ENCODE results near the gene SYS1.

Gene SYS1

DNA sequence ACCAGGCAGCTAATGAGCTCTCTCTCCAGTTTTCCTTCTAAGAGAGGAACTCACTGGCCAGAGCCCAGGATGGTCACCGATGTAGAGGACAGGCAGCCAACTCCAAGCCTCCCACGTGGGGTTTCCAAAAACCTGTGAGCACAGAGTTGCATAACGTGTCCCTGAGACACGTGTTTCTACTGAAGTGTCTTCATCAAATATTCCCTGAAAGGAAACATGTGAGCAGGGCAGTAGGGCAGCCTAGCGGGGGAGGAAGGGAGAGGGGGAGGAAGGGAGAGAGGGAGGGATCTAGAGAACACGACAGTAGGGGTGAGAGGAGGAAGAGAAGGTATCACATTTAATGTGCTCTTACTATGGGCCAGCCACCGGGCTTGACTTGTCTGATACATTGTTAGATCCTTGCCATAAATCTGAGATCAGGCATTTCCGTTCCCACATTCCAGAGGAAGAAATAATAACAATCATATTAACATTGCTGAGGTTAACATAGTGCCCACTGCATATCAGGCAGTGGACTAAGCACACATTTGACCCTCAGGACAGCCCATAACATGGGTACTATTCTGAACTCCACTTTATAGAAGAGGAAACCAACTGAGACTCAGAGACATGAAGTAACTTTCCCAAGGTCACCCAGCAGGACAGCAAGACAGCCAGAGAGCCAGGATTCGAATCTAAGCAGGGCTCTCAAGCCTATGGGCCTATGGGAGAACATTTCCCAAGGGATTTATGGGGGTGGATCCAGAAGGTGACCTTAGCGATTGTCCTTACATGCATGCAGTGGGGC, 4.5 kb upstream of the SYS1 start:
- peak; percentile 85 for DNase-seq

DNA sequence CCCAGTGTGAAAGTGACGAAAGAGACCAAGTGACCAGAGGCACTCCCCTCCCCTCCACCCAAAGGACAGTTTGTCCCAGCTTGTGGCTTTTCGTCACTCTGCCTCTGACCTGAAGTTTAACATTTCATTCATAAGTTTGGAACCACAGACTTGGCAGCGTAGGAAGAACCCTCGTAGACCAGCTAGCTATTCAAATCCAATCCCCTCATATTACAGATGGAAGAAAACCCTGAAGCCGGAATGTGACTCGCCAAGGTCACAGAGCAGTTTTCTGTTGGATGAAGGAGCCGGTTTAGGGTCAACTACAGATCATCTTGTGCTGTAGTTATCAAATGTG, 3.9 kb upstream of the SYS1 start:
- peak; percentile 55 for DNase-seq

DNA sequence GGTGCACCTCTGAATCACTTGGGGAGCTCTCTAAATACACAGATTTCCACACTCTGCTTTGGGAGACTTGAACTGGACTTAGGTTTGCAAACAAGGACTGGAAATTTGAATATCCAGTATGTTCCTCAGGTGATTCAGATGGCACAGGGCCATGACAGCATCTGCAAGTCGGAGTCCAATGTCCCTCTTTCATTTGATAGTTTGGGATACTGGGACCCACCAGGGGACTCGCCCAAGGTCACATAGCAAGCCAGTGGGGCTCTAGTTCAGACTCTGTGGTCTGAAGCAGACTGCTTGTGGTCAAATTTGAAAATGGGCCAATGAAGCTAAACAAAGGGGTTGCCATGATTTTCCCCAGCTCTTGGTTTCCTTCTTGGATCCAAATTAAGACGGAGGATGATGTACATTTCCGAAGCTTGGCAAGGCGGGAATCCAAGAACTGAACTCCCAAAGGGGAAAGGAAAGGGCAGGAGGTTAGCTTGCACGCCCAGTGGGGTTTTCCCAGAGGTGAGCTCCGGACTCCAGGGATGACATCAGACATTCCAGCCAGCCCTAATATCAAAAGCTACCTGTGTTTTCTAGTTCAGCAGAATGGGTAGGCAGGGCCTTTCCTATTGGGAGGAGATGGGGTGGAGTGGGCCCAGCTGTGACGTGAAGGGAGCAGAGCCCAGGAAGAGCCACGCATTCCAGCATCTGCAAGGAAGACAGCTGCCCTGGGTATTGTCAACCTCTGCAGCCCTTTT, 3.4 kb upstream of the SYS1 start:
- DNase-seq: peak; percentile 70

DNA sequence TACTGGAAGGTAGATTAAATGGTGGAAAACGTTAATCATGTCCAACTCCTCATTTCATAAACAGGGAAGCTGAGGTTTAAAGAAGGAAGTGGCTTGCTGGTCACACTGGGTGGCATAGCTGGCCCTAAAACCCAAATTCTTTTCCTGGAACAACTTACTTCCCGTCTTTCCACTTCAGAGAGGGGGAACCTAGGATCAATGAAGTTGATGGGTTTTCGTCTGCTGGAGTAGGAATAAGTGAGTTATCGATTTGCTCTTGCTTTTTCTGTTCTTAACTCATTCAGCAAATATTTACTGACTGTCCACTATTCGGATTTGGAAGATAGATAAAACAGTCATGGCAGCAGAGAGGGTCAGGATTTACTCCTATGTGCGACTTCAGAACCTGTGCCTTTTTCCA, 1.2 kb upstream of the SYS1 start:
- DNase-seq: no peak

DNA sequence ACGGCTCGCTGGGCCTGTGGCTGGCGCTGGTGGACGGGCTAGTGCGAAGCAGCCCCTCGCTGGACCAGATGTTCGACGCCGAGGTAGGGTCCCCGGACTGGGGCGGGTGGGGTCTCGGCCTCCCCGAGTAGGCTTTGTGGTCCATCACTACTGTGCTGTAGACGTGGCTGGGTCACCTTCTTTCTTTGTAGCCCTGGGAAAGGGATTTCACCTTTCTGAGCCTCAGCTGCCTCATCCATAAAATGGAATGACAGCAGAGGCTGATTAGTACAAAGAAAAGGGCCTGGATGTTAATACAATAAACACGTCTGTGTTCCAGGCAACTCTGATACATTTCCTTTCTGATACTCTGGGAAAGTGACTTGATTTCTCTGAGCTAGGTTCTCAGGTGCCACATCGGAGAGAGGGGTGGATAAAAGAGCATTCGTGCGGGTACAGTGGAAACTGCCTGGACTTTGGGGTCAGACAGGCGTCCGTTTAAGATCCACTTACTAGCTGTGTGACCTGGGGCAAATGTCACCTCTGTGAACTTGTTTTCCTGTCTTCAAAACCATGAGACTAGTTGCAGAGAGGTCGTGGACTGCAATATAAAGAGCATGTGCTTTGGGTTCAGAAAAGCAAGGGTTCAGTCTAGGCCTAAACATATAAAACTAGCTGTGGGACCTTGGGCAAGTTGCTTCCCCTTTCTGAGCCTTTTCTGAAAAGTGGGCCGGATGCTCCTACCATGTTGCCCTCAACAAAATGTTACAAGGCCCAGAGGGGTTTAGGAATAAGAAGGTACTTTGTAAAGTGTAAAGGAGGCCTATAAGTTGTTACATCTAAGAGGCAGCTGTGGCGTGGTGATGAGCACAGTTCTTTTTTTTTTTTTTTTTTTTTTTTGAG, 896 bp downstream of the SYS1 start:
- no peak for DNase-seq

DNA sequence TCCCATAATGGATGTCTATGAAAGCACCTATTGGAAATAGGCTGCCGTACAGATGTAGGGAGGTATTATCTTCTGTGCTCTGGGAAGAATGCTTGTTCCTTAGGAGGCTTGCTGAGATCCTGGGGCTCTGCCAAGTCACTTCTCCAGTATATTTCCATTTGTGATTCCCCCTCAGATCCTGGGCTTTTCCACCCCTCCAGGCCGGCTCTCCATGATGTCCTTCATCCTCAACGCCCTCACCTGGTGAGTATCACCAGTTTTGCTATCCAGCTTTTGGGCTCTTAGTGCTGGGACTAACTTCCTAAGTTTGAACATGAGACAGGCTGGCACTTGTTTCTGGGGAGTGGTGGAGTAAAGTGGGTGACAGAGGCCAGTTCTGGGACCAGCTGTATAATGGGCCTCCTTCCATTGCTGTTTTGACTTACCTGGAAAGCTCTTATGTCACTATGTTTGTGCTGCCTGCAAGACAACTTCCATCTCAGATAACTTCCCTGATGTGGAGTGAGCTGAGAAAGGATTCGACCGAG, 2.6 kb downstream of the SYS1 start:
- no peak for DNase-seq

DNA sequence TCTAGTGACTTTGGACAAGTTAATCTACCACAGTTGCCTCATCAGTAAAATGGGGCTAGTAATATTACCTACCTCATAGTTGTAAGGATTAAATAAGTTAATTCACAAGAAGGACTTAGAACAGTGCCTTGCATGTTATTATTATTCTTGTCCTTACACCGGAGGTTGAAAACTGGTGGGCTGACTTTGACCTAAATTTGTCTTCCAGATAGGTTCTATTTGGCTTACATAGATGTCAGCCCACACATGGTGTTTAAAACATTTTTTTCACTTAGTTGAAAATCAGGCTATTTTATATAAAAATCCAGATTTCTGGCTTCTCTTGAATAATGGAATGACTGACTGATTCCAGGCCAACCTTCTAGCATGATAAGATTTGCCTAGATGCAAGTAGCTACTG, 3.2 kb downstream of the SYS1 start:
- no peak for DNase-seq

DNA sequence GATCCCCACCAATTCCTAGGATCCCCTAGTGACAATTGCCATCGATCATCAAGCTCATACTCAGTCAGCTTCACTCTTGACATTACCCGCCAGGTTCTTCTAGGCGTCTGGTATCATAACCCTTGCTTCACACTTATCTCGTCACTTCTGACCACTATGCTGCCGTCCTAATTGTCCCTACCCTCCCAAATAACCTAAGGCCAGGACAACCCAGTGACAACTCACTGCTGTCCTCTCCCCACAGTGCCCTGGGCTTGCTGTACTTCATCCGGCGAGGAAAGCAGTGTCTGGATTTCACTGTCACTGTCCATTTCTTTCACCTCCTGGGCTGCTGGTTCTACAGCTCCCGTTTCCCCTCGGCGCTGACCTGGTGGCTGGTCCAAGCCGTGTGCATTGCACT, 3.7 kb downstream of the SYS1 start:
- DNase-seq: no peak

DNA sequence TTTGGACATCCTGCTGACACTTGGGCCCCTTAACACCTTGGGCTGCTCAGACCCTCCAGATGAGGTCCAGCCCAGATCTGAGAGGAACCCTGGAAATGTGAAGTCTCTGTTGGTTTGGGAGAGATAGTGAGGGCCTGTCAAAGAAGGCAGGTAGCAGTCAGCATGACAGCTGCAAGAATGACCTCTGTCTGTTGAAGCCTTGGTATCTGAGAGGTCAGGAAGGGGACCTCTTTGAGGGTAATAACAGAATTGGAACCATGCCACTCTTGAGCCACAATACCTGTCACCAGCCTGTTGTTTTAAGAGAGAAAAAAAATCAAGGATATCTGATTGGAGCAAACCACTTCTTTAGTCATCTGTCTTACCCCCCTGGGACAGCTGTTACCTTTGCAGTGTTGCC, 4.2 kb downstream of the SYS1 start:
- DNase-seq: no peak

DNA sequence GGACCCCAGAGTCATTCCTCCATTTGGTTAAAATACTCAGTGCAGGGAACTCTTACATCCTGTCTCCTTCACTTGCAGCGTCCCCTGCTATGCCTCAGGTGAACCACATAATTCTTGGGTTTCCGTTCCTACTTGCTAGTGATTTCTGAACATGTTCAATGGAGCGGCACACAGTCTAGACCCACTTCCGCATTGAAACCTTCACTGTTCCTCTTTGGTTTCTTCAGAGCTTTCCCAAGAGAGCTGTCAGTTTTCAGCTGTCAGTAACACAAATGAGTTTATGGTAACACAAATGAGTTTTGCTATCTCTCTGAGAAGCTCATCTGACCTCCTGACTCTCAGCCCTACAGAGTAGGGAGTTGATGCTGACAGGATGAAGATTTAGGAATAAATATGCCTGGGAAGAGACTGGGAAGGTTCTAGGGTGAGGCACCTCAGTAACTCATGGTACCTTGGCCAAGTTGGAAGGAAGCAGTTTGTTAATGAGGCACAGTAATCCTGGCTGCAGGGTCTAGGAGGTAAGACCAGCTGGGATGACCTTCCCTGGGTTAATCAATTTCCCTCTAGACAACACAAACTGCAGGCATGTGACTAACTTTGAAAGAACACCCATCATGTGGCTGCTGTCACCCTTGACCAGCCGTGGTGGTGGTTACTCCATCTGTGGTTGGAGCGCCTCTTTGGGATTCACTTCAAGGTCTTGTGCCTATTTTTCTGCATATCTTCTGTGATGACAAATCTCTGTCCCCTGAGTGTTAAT, 5.4 kb downstream of the SYS1 start:
- DNase-seq: no peak

DNA sequence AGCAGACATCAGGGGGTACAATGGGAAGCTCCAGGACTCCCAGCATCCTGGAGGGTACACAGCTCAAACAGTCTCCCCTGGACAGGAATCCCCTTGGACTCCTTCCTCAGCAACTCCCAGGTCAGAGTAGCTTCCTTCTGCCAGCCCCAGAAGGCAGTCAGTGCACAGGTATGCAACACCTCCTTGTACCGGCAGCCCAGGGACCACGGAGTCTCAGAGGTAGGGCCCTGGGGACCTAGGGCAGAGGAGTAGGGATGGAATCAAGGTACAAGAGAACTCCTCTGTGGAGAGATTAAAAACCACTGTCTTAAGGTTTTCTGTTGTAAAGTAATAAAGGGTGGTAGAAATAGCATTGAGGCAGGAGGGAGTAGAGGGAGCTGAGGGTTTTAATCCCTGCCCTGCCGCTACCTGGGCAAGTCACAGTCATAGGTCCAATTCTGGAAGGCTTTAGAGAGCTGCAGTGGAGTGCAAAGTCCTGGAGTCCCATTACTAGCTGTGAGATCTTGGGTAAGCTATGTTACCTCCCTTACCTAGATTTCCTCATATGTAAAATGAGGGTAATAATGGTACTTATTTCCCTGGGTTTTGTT, 7.7 kb downstream of the SYS1 start:
- no peak for DNase-seq

DNA sequence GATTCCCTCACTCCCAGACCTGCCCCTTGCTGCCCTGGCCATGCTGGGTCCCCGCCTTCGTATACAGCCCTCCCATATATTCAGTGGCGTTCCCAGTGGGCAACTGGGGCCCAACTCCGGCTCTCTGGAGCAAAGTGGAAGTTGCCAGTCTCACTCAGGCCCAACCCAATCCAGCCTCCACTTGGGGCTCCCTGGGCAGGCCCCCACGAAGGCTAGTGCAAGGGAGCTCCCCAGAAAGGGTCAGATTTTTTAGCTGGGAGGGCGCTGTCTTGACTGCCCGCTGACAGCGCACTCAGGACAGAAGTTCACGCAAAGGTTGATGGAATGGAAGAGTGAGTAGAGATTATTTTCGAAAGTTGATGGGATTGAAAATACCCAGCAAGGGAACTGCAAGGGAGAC, 9.3 kb downstream of the SYS1 start:
- DNase-seq: no peak

DNA sequence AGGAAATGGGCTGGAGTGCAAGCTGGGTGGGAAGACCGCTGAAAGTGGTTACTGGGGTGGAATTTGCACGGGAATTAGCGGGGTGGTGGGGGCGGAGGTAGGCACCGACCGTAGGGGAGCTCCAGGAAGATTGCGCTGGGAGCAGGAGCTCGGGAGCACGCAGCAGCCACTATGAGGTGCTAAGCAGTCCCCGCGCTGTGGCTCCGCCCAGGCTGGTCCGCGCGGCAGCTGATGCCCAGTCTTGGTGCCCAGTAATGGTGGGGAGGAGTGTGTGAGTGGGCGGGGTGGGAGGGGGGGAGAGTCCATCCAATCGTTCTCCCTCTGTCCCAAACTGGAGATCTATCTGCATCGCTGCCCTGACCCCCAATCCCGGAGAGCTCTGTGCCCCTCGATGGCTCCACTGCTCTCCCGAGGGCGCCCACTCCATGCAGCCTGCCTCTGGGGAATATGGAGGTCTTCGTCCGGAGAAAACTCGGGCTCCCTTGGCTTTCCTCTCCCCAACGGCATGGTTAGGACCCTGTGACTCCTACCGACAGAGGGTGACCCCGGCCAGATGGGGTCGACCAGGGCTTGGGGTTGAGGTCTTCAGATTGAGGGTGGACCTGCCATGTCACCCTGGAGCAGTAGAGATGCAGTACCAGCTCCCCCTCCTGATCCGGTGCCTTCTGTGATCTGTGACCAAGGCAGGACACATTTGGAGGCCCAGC, 9.8 kb downstream of the SYS1 start:
- no peak for DNase-seq

DNA sequence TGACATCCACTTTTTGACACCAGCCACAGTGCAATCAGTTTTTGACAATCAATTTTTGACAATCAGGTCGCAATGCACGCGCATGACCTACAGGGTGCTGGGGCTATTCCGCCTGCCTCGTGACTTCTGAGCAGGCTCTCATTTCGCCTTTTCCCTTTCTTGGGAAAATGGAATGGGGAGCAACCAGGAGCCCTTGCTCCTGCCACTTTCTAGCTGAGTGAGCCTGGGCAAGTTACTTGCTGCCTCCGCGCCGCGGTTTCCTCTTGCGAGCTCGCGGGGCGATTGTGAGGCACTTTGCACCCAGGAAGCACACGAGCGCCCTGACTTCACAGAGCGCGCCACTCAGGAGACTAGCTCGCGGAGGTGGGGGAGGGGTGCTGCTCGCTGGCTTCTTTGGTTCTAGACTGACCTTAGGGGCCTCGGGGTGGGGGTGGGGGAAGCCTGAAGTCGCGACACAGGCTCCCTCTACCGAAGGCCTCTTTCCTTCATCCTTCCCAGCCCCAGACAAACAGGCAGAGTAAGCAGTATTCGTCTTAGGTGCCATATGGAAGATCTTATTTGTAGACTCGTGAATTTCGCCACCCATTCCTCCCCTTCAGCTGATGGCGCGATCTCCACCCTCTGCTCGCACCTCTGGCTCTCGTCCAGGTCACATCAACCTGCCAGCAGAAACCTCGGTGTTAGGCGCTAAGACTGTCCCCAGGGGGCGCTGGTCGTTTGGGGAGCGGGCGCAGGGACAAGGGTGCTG, 10.6 kb downstream of the SYS1 start:
- peak; percentile 85 for DNase-seq

DNA sequence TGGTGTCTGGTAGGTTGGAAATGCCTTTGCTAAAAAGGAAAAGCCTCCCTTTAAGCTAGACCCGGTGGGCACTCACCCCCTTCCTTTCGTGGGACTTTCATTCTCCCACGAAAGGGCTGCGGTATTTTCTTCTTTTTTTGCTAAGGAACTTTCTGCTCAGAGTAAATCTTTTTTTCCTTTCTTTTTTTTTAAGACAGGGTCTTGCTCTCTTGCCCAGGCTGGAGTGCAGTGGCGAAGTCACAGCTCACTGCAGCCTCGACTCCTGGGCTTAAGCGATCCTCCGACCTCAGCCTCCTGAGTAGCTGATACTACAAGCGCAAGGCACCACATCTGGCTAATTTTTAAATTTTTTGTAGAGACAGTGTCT, 11.1 kb downstream of the SYS1 start:
- DNase-seq: no peak

DNA sequence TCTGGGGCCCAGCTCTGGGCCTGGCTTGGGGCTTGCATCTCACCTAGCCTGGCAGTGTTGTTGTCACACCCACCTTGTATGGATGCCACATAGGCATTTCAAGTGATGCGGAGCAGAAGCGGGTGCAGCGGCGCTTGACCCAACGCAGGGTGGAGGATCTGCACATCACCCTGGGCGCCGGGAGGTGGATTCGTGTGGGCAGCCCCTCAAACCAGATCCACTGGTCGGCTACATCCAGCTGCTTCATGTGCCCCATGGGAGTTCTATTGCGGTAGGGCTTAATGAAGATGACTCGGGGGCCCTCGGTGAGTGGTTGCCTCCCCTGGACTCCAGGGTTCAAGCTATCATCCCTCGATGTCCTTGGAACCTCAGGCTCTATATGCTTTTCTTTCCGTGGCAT, 12.0 kb downstream of the SYS1 start:
- DNase-seq: no peak

DNA sequence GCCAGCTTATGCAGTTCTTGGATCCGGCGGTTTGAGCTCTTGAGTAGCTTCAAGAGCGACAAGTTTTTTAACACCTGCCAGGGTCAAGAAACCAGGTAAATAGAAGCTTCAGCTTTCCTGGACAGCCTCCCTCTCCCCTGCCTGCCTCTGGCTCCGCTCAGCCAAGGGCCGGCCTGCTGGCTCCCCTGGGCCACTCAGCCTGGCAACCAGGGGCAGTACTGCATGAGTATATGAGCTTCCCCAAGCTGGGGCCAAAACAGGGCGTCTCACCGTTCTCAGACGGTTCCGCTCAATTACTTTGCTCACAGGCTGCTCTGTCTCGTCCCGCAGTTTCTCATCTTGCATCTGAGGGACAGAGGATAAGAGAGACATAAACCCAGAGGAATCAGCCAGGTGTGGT, 14.3 kb downstream of the SYS1 start:
- no peak for DNase-seq

DNA sequence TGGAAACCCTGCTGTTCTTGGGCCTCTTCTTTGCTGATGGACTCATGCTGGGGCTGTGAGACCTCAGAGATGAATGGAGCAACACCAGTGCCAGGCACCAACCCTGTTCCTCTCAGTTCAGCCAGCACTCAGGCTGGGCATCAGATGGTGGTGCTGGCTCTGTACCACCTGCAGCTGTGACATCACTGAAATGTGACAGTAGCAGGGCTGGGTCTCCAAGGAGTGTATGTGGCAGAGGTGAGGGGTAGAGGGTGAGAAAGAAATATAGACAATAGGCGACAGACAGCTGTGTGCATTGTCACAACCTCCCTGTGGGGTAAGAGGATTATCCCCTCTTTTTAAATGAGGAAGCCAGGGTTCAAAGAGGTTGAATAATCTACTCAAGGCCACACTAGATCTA, 15.2 kb downstream of the SYS1 start, which contains the start of gene TP53TG5:
TSS of gene TP53TG5 (minus strand) at position 135 of the 400 bp plus-strand sequence. CDS start at position 46, 89 bp downstream.
- DNase-seq: no peak

DNA sequence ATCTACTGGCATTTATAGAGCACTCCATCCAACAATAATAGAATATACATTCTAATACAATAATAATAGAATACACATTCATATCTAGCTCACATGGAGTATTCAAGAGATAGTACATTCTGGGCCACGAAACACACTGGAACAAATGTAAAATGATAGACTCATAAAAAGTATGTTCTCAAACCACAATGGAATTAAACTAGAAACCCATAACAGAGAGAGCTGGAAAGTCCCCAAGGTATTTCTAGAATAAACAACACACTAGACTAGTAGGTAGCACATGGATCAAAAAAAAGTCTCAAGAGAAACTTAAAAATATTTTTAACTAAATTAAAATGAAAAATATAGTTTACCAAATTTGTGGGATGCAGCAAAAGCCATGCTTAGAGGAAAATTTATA, 24.3 kb downstream of the SYS1 start:
- no peak for DNase-seq

DNA sequence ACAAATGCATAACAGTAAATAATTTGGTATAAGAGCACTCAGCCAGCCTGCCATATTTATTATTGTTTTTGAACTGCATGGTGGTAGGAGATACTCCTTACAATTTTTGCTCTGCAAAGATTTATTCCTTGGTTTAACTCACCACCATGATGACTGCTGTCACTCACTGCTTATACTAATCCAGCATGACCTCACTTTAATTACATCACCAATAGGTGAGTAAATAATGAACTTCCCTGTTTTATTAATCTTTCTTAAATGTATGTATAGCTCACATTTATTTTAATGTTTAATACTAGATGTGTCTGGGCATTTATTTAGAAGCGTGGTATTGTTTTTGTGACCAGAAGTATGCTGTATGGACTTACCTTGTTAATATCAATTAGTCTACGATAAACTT, 28.0 kb downstream of the SYS1 start:
- no peak for DNase-seq

DNA sequence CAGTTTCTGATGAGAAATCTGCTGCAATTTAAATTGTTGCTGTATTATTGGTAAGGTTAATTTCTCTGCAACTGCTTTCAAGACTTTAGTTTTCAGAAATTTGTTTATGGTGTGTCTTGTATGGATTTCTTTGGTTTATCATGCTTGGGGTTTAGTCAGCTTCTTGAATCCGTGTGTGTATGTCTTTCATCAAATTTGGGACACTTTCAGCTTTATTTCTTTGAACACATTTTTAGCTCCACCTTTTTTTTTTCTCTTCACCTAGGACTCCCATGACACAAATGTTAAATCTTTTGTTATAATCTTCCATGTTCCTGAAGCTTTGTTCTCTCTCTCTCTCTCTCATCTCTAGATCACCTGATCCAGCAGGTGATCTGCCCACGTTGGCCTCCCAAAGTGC, 28.6 kb downstream of the SYS1 start:
- no peak for DNase-seq
